Stimulated activated CD4-positive, alpha-beta T cell treated with anti-CD3 and anti-CD28 coated beads, Interleukin-4, amount 100 ng/mL, for 24 hours (primary cell): ENCODE data around the gene RFPL3.
"Not testable (repeated sequence)": the region's sequence is repeated elsewhere in the genome, so short reads cannot be mapped to it uniquely, and the experiment has no call there.

Experiments used
- DNase-seq: peaks from one replicate; pipeline ENCODE4 v3.0.0-alpha.2; 2020

Gene RFPL3

DNA sequence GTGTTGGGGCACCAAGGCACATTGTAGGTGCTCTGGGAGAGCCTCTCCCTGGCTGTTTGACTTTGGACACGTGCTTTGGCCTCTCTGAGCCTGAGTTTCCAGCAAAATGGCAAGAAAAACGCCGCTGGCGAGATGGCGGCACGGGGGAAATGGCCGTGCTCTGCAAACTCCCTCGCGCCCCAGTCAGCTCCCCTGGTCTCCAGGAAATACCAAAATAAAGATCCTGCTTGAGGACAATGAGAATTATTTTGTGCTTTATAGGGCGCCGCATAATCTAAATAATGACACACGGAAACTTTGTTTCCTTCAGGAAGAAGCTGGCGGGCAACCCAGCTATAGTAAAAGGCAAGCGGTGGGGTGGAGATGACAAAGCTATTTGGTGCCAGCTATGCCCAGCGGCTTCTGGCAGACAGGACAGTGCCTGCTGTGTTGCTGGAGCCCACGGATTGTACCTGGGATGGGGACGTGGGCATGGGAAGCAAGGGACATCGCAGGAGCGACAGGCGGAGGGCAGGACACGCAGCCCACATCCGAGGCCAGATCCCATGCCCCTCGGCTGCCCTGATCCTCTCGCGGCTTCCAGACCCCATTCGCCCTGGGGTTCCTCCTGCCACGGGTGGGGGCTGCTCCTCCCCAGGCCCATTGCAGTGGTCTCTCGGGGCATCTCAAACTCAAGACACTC, 26.3 kb upstream of the RFPL3 start:
- DNase-seq: no peak

DNA sequence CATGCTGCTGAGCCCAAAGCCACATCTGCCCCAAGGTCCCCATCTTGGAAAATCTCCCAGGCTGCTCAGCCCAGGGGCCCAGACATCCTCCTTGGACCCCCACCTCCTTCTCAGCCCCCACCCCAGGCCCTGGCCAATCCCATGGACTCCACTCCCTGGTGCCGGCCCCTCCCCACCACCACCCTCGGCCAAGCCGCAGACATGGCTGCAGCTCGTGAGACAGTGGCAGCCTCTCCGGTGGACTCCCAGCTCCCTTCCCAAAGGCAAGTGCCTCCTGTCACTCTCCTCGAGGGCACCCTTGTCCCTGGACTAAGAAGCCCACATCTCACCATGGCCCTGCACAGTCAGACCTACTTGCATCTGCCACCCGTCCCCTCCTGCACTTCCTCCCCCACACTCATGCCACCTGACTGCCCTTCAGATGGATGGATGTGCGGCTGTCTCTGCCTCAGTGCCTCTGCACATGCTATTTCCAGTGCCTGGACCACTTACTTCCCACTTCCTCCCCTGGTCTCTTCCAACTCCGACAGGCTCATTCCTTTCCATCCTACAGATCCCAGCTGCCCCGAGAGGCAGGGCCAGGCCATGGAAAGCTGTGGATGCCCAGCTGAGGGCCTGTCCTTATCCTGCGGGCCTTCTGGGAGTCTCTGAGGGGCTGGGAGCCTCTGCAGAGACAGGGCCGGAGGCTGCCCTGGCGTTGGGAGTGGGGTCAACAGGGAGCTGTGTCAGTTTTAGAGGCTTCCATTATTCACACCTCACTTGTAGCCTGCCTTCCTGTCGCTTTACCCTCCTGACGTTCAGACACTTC, 25.5 kb upstream of the RFPL3 start:
- no peak for DNase-seq

DNA sequence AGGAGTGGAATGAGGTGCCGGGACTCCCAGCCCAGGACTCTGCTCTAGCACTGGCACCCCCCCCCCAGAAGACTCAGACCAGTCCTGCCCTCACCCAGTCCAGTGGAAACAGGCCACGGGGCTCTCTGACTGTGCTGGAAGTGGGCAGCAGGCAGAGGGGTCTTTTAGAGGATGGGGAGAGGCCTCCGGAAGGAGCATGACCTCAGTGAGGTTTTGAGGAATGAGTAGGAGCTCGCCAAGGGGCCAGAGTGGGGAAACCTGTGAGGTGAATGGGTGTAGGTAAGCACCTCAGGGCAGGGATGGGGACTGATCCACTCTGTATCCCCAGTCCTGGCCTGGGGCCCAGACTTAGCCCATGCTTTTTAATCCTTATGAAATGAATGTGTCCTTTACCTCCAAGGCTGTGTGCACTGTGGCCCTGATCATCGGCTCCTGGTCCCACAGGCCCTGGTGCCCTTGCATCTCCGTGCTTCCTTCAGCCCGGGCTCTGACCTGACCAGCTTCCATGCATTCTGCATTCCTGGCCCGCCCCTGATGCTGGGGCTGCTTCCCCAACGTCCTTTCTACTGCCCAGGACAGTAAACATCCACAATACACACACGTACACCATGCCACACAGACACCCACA, 24.4 kb upstream of the RFPL3 start:
- no peak for DNase-seq

DNA sequence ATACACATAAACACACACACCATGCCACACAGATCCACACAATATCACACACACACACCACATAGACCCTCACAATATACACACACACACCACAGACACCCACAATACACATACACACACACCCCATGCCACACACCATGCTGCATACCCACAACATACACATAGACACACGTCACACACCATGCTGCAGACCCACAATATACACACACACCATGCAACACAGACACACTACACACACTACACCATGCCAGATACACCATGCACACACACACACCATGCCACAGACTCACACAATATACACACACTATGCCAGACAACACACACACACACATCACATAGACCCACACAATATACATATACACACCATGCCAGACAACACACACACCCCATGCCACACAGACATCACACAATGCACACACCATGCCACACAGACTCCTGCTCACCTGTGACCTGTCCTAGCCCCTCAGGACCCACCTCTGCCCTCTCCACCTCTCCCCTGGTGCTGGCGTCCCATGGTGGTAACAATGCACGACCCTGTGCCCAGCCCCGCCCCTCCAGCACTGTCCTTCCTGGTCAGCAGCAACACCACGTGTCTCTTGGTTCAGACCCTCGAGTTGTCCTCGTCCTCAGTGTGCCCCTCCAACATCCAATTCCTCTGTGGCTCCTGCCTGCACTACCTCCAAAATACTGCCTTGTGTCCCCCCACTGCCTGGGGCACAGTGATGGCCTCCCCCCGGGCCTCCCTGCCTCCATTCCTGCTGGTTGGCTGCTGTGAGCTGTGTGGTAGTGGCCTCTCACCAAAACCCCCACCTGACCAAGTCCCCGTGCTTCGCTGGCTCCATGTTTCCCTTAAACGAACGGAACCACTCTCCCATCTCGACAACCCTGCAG, 23.7 kb upstream of the RFPL3 start:
- DNase-seq: no peak

DNA sequence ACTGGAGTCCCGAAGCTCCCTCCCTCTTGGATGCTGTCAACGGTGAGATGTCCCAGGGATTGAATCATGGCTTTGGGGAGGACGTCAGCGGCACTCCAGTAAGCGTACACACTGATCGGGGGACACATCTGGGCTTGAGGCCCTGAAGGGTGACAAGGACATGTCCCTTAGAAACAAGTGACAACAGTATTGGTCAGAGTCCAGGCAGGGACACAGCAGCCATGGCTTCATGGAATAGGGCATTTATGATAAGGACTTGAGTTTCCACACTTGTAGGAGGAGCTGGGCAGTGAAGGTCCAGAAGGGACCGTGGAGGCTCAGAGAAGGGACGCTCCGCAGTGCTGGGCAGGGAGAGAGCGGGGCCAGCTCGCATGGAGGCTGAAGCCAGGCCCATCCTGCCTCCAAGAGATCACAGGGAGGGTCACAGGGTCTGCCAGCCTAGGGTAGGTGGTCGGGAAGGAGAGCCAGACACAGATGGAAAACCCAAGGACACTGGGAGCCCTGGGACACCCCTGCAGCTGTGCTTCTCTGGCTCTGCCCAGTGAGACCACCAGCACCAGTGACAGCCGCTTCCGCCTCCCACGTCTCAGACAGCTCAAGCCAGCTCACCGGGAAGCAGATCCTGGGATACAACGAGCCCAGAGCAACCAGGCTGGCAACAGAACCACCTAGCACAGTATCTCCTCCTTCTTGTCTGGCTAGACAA, 22.9 kb upstream of the RFPL3 start:
- DNase-seq: no peak

DNA sequence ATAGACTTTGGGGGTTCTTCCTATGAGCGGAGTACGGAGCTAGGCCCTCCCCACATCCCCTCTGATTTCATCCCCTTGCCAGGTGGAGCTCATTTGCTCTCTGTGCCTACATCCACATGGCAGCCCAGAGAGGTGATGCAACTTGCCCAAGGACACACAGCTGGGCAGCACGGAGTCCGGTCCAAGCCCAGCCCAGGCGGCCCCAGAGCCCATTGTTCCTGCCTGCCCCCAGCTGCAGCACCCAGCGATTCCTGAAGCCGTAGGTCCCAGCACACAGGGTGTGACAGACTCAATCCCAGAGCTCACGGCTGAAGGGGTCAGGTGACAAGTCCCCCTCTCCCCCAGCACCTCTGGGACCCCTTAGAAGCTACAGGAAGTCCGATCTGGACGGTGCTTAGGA, 22.2 kb upstream of the RFPL3 start:
- DNase-seq: no peak

DNA sequence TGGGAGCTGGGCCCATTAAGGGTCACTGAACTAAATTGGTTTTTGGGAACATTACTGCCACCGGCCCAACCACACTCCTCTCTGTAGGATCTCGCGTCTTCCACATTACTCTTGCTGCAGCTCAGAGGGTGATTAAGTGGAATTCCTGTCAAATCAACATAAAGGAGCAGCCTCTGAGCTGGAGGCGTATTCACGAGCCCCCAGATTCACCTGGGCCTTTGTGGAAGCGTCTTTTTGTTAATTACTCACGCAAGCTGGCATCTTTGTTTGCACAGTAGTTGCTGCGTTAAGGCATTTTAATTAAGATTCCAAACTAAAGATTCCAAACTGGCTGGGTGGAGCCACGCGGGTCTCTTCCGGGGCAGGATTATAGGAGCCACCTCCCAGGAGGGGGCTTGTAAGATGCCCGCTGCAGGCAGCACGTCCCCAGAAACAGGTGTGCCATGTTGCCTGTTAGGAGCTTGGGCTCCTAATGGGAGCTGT, 21.5 kb upstream of the RFPL3 start:
- DNase-seq: no peak

DNA sequence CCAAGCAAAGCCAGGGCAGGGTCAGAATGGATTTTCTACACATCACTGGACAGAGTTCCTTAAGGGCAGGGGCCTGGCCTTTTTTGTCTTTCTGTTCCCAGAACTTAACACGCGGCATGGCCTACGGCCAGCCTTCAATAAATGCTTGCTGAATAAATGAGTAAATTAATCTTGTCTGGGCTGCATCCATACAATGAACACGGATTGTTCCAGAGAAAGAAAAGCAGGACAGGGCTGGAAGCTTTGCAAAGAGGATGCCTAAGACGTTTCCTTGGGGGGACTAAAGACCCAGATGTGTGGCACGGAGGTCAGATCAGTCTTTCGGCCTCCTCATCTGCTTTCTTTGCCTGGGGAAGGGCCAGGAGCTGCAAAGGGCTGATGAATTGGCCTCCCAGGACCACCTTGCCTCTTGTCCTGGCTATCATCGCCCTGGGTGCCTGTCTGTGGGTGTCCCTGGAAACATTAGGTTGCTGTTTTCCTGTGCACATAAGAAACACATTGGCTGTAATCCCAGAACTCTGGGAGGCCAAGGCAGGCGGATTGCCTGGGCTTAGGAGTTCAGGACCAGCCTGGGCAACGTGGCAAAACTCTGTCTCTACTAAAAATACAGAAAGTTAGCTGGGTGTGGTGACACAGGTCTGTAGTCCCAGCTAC, 20.8 kb upstream of the RFPL3 start:
- DNase-seq: no peak

DNA sequence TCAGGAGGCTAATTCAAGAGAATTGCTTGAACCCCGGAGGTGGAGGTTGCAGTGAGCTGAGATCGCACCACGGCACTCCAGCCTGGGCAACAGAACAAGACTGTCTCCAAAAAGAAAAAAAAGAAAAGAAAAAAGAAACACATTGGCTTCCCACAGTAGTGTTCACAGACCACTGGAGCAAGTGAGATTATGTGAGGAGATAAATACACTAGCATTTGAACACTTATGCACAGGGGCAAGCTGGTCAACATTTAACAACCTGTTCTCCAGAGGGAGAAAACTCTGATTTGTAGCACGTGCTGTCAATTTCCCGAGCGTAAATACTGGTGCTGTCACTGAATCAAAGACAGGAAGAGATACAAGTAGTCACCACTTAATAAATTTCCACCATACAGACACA, 20.2 kb upstream of the RFPL3 start:
- not testable (repeated sequence) for DNase-seq

DNA sequence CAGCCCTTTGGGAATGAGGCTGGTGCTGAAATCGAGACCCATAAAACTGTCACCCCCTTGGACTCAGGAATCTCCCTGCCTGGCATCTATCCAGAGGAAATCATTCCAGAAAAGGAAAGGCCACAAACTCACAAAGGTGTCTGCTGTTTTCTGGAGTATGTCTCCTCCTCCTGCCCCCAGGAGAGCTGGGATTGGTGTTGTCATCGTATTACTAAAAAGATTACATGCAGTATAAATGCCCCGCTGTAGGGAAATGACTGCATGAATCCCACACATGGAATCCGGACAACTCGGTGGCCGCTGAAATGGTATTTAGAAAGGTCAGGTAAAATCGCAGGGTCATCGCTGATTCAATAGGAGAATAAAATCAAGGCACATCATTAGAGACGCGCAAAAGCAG, 18.9 kb upstream of the RFPL3 start:
- DNase-seq: no peak

DNA sequence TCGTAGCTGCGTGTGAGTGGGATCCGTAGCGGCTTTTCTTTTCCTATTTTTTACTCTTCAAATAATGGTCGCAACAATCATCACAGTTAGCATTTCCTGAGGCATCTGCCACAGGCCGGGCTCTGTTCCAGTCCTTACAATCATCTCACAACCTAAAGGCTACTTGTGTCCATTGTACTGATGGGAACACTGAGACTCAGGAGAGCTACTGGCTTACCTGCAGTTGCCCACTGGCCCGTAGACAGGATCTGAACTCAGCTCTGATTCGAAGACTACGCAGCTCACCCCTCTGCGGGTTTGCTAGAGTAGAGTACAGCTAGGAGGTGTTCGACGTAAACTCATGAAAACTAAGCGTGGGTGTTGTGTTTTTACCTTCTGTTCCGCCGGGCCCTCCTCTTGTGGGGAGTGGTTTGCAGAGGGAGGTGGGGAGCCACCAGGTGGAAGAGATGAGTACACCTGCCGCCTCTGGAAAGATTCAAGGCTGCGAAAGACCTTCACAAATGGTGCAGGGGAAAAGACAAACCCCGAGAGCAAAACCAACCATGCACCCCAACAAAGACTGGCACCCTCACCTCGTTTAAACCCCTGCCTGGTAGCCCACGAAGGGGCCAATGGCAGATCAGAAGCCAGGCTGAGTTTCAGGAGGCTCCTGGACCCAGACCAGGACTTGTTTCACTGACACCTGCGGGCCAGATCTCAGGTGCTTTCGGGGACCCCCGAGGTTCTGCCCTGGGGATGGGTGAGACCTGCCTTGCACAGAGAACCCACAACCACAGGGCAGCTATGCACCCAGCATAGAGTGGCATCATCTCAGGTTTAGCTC, 18.3 kb upstream of the RFPL3 start:
- DNase-seq: no peak

DNA sequence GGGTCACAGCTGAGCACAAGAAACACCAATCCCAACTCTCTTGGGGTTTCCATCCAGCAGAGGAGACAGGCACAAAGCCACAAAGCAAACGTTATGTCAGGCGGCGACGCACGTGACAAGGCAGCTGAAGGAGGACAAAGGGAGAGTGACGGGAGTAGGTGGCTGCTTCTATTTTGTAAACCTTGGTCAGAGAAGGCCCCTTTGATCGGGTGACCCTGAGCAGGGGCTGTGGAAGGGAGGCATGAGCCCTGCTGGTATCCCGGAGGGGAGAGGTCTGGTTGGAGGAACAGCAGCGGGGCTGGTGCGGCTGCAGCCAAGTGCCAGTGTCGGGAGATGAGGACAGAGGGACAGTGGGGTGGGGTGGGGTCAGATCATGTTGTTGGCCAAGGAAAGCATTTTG, 17.3 kb upstream of the RFPL3 start:
- DNase-seq: no peak

DNA sequence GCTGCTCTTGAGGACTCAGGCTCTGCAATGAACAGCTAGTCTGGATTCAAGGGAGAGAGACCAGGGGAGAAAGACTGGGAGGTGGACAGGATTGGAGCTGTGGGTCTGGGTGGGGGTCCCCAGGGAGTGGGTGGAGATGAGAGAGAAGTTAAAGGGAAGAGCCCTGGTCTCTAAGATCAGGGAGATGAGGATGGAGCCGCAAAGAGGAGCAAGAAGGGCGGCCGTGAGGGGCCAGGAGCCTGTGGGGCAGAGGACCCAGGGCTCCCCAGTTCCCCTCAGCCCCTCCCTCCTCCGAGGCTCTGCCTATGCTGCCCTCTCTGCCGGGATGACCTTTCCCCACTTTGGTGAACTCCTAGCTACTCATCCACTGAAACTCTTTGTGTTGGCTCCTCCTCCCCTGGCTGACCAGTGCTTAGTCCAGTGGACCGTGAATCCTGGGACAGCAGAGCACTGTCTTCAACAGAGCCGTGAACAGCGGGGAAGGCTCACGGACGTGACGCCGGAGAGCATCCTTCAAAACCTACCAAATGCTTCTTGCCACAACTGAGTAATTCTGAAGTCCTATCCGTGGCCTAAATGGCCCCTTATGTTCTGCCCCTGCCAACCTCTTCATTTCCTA, 16.4 kb upstream of the RFPL3 start:
- no peak for DNase-seq

DNA sequence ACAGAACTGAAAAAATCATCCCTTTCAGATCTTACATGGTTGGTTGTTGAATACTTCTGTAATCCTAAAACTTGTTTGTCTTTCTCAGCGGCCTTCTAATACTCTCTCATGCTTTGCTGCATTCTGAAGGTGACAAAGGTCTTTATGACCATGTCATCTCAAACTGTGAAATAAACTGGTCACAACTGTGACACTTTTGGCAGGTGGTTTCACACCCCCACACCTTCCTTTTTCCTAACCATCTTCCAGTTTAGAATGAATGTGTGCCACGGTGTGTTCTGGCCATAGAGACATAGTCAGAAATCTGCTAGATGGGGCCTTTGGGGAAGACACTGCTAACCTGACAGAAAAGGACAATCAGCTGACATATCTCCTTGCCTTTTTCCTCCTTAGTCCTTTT, 14.7 kb upstream of the RFPL3 start:
- DNase-seq: no peak

DNA sequence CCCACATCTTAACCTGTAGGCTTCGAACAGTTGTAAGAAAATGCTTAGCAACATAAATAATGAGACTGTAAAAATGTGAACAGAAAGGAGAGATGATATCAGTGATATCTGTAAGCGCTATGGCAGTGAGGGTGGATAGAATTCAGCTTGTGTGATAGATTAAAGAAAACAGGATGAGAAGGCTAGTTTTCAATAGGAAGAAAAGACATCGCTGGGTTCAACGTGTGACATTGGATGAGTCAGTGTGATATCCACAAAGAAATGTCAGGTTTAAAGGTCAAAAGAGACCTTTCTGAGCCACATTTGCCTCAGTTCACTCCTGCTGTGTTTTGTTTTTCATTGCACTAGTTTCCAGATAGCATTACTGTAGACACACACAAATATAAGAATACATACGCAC, 13.7 kb upstream of the RFPL3 start:
- DNase-seq: no peak

DNA sequence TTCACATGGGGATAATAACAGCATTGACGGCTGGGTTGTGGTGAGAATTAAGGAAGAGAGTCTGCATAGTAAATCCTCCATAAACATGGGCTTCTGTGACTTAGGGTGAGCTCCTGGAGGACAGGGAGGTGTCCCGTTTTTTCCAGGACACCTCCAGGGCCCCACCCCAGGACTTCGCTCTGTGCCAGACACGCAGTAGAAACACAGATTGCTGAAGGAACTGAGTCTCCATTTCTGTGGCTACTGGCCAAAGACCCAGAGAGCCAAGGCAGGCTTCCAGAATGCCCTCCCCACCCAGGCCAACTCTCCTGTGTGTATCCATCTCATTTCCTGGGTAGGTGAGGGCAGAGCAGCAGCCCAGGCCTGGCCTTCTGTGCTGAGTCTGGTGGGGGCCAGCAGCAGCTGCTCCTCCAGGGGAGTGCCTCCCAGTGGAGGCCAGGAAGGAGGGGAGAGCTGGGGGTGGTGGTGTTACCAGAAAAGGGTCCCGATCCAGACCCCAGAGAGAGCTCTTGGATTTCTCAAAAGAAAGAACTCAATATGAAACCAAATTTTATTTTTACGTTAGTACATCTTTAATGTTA, 9.5 kb upstream of the RFPL3 start:
- DNase-seq: no peak

DNA sequence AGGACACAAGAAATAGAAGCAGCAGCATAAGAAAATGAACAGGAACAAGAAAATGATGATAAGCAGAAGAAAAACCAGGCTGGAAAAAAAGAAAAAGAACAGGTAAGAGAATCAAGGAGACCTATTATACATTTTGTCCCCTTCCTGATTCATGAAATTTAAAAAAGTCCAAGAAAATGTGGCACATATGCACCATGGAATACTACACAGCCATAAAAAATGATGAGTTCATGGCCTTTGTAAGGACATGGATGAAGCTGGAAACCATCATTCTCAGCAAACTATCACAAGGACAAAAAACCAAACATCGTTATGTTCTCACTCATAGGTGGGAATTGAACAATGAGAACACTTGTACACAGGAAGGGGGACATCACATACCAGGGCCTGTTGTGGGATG, 5.8 kb upstream of the RFPL3 start:
- DNase-seq: not testable (repeated sequence)

DNA sequence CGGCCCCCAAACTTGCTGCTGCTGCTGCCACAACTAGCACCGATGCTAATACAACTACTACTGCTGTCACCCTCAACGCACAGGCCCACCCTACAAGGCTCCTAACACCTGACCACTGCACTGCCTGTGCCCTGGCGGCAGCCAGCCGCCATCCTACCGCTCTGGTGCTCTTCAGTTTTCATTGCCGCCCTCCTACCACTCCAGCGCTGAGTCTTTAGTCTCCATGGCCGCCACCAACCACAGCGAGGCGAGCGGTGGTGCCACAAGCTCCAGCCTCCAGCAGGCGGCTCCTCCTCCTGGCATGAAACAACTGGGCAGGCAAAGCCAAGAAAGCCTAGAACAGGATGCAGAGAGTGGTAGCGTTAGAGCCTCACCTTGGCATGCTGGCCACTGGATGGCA, 5.0 kb upstream of the RFPL3 start:
- no peak for DNase-seq

DNA sequence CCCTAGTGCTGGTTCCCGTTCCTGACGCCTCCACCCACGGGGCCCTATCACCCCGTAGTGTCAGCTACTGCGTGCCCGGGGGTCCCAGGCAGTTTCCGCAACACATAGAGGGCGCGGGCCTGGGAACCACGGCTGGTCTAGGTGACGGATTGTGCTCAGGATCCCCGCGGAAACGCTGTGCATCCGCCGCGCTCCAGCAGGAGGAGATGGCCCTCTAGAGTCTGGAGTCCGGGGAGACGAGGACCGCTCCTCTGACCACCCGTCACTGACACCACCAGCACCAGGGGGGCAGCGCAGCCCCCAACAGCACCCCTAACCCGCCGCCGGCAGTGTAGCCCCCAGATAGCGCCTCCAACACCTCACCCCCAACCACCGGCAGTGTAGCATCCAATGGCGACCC, 4.4 kb upstream of the RFPL3 start:
- no peak for DNase-seq

DNA sequence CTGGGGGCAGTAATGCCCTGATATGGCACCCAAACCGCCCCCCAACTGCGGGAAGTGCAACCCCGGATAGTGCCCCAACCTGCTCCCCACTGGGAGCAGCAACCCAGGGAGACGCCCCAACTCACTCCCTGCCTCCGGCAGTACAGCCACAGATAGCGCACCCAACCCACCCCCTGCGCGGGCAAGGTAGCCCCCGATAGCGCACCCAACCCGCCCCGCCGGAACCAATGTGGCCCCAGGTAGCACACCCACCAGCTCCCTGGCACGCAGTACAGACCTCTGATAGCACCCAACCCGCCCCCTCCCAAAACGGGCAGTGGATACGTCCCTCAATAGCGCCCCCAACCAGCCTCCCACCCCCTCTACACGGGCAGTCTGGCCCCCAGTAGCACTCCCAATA, 3.8 kb upstream of the RFPL3 start:
- no peak for DNase-seq
